Measurements from ENCODE around the gene PCBP3.

DNA sequence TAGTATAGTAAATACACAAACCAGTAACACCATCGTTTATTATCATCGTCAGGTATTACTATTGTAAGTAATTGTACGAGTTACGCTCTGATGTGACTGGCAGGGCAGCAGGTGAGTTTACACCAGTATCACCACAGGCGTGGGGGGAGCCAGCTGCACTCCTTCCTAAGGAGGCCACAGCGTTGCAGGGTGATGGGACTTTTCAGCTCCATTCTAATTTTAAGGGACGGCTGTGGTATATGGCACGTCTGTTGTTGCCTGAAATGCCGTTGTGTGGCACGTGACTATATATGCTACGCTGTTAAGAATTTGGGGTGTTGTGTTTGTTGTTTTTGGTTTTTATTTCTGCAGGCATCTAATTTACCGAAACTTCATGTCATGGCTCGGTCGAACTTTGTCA lies 173.3 kb downstream of the PCBP3 start:
- TF ChIP-seq, protein P1, sequence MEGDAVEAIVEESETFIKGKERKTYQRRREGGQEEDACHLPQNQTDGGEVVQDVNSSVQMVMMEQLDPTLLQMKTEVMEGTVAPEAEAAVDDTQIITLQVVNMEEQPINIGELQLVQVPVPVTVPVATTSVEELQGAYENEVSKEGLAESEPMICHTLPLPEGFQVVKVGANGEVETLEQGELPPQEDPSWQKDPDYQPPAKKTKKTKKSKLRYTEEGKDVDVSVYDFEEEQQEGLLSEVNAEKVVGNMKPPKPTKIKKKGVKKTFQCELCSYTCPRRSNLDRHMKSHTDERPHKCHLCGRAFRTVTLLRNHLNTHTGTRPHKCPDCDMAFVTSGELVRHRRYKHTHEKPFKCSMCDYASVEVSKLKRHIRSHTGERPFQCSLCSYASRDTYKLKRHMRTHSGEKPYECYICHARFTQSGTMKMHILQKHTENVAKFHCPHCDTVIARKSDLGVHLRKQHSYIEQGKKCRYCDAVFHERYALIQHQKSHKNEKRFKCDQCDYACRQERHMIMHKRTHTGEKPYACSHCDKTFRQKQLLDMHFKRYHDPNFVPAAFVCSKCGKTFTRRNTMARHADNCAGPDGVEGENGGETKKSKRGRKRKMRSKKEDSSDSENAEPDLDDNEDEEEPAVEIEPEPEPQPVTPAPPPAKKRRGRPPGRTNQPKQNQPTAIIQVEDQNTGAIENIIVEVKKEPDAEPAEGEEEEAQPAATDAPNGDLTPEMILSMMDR (IDR thresholded peaks at IDR 0.05), result no peak
- TF ChIP-seq POLR2A (IDR thresholded peaks at IDR 0.05), result no peak

Measured in right lobe of liver (tissue), 4 donors.